ENCODE data around the gene PDGFC.

- TF ChIP-seq MYBL2 (CRISPR knock-in tag; IDR thresholded peaks at IDR 0.05) (no peak), JAZF1 (CRISPR knock-in tag; IDR thresholded peaks at IDR 0.05) (no peak), ZNF423 (CRISPR knock-in tag; IDR thresholded peaks at IDR 0.05) (no peak), CTCF (IDR thresholded peaks at IDR 0.05) (no peak), FOXK1 (CRISPR knock-in tag; IDR thresholded peaks at IDR 0.05) (no peak), IRF2 (CRISPR knock-in tag; IDR thresholded peaks at IDR 0.05; ENCODE audit: borderline replicate concordance, low read depth) (no peak), ATF1 (CRISPR knock-in tag; IDR thresholded peaks at IDR 0.05) (no peak), USF2 (CRISPR knock-in tag; IDR thresholded peaks at IDR 0.05) (no peak), NR3C1 (CRISPR knock-in tag; conservative IDR thresholded peaks at IDR 0.05; ENCODE audit: low read depth) (no peak), TP53 (CRISPR knock-in tag; IDR thresholded peaks at IDR 0.05) (no peak)
These were observed 101.5 kb downstream of the PDGFC start for GRCh38 chr4:156870131-156870530.

All from WTC11 (cell line).